ENCODE results near the gene MTPN.

DNA sequence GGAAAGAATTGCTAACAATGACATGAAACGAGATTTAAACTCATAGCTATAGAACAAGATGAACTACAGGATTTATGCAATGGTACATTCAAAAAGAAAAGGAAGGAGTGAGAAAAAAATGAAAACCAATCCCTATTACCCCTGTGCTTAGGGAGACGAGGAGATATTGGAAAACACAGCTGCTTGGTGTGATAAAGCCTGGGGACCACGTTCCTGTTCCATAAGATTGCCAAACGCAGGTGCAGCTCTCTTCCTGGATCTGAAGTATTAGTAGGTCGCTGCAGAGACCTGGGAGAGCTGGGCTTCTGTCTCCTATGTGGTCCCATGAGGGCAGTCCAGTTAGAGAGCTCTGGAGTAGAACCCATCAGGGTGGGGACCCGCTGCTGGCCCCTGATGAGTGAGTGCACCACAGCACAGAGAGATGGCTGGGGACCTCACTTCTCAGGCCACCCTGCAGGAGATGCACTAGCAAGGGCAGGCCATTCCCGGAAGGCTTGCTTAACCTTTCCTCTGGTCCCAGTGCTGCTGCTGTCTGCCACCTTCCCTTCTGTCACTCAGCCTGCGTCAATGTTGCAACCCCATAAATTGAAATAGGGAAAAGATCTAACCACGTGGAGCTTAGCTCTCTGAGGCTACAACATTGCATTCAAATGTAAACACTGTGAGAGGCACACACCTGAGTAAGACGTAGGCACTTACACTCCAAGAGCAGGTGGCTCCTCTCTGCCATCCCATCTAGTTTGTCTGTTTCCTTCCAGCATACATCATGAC, 57.9 kb downstream of the MTPN start:
- TF ChIP-seq, protein P1, sequence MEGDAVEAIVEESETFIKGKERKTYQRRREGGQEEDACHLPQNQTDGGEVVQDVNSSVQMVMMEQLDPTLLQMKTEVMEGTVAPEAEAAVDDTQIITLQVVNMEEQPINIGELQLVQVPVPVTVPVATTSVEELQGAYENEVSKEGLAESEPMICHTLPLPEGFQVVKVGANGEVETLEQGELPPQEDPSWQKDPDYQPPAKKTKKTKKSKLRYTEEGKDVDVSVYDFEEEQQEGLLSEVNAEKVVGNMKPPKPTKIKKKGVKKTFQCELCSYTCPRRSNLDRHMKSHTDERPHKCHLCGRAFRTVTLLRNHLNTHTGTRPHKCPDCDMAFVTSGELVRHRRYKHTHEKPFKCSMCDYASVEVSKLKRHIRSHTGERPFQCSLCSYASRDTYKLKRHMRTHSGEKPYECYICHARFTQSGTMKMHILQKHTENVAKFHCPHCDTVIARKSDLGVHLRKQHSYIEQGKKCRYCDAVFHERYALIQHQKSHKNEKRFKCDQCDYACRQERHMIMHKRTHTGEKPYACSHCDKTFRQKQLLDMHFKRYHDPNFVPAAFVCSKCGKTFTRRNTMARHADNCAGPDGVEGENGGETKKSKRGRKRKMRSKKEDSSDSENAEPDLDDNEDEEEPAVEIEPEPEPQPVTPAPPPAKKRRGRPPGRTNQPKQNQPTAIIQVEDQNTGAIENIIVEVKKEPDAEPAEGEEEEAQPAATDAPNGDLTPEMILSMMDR (IDR thresholded peaks at IDR 0.05 in 4 of 5, conservative IDR thresholded peaks at IDR 0.05 in 1 of 5), result no peak
- no peak for TF ChIP-seq POLR2A (IDR thresholded peaks at IDR 0.05)

All from gastrocnemius medialis (tissue), 4 donors.